ENCODE results near the gene ART1. TPM values are rescaled to one million over a fixed set of nuclear protein-coding genes. Genes with fewer than 3 reads are reported as not detected.

ART1 gene
- total RNA-seq, result not detected in 2 replicates

DNA sequence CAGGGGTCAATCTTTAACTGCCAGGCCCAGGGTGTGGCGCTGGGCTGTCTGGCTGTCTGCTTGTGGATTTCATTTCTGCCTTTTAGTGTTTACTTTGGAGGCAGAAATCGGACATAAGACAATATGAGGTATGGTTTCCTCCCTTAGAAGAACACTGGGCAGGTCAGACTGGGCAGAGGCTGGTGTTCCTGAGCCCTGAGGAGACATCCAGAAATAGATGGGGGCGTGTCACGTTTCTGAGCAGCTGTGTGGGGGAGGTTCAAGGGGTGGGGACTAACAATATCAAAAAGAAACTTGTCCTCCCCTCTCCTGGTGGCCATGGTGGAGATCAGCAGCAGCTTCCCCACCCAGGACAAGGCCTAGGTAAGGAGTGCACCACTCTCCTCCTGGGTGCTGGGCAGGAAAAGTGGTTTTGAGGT, at the start of gene ART1:
TSS of gene ART1 (plus strand) at position 312 of the 419 bp plus-strand sequence. CDS start 14,086 bp downstream, outside the sequence.

DNA sequence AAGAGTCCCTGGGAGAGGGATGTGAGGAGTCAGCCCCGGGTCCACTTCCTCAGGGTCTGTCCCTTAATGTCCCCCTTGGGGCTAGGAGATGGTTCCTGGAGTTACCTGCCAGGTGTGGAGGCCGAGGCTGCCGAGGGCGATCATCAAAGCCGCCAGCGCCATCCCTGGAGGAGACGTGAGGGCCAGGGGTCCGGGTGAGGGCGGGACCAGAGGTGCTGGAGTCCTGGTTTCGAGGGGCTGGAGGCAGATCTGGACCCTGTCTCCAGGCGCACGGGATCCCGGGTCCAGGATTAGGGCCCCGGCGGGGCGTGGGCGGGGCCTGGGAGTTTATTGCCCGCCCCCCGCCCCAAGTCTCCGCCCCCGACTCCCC, 3.2 kb upstream of the ART1 start, which contains the start of gene ART5:
TSS of gene ART5 (minus strand) at position 292 of the 370 bp plus-strand sequence. CDS start at position 162, 130 bp downstream.

DNA sequence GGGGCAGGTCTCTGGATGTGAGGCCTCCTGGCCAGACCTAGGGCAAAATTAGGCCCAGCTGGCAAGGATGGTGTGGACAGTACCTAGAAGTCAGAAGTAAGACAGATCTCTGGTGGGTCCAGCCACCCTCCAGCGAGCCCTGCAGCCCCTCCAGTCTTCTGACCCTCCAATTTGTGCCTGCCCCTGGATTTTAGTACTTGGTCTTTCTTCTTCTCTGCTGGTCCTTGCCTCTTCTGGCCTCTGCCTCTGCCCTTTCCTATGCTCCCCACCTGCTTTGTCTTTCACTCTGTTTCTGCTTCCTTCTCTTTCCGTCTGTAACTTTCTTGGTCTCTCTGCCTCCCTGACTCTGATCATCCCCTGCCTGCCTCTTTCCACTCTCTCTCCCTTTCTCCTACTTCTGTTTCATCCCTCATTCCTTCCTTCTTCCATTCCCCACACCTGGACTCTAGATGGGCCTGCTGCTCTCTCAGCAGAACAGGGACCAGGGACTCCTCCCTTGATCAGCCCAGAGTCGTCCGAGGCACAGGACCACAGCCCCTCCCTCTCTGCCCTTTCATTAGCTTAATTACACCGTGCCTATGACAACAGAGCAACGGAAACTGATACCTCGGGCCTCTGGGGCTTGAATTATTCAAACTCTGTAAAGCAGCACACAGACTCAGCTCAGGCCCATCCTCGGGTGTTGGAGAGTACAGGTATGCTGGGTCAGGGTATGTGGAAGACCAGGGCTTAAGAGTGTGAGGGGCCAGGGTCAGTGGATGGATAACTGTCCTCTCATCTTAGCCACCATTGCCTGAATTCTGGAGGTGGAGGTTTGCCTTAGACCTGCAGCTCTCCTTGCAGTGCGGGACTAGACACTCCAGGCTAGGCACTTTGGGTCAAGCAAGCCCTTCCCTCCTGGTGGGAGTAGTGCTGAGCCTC, 26.7 kb downstream of the ART1 start, which contains the start of gene CHRNA10:
TSS of gene CHRNA10 (minus strand) at position 51 of the 921 bp plus-strand sequence. CDS start 72 bp downstream, outside the sequence.

Other genes with a start within 250 kb of the ART1 start
- gene ART5, start 3.1 kb upstream of the ART1 start, total RNA-seq, result 0.16 and 0.34 TPM in 2 replicates
- 0.43 and 0.47 TPM in 2 replicates for gene CHRNA10, start 26.3 kb downstream of the ART1 start, total RNA-seq
- 52.9 and 61.0 TPM in 2 replicates for gene NUP98, start 152.4 kb downstream of the ART1 start, total RNA-seq
- 11.7 and 17.2 TPM in 2 replicates for gene PGAP2, start 163.4 kb downstream of the ART1 start, total RNA-seq
- 7.2 and 8.4 TPM in 2 replicates for gene RHOG, start 195.8 kb downstream of the ART1 start, total RNA-seq
- gene STIM1, start 210.5 kb downstream of the ART1 start, total RNA-seq, result 26.3 and 56.6 TPM in 2 replicates